Measurements from ENCODE around the gene GNA15.

GNA15 gene

GRCh38 chr19:3136684-3137055 is 837 bp downstream of the GNA15 start:
- Histone ChIP-seq H3K9ac (ENCODE audit: low read depth, low read length) (peak overlapping the region; percentile 100), H3K79me2 (ENCODE audit: insufficient read depth, low read length) (peaks cover 78% of the 10 kb centered on the region), H3K27ac (ENCODE audit: low read length) (peak overlapping the region; percentile 99), H3K36me3 (ENCODE audit: insufficient read depth, low read length) (peaks cover 49% of the 10 kb centered on the region), H3K4me1 (ENCODE audit: insufficient read depth, low read length) (peaks cover 80% of the 10 kb centered on the region), H3K27me3 (ENCODE audit: insufficient read depth, low read length, poor library complexity) (no peaks in the 10 kb centered on the region), H3K4me3 (ENCODE audit: low read depth in 1 of 2, low read length in 2 of 2) (peak overlapping the region; percentile 80 to 81), H2AFZ (ENCODE audit: low read depth, low read length) (no peak overlapping the region), H3K9me3 (ENCODE audit: insufficient read depth, low read length, severe bottlenecking) (no peaks in the 10 kb centered on the region), H4K20me1 (ENCODE audit: insufficient read depth, low read length) (peaks cover 16% of the 10 kb centered on the region), H3K4me2 (ENCODE audit: insufficient read depth, low read length) (peak overlapping the region; percentile 69)
- DNase-seq (peak; percentile 39), ATAC-seq (ENCODE audit: insufficient read depth, low read depth) (no peak)
- TF ChIP-seq EZH2 (IDR thresholded peaks at IDR 0.05; ENCODE audit: borderline replicate concordance, low read depth, low read length, severe bottlenecking) (no peak), CTCF (IDR thresholded peaks at IDR 0.05; ENCODE audit: borderline replicate concordance, extremely low read depth, low read length, poor library complexity, severe bottlenecking) (no peak)

GRCh38 chr19:3137119-3137518 is 1.3 kb downstream of the GNA15 start:
- TF ChIP-seq CTCF (IDR thresholded peaks at IDR 0.05; ENCODE audit: borderline replicate concordance, extremely low read depth, low read length, poor library complexity, severe bottlenecking) (no peak), EZH2 (IDR thresholded peaks at IDR 0.05; ENCODE audit: borderline replicate concordance, low read depth, low read length, severe bottlenecking) (no peak)
- H4K20me1 ChIP-seq (ENCODE audit: insufficient read depth, low read length), result peaks cover 21% of the 10 kb centered on the region
- H2AFZ ChIP-seq (ENCODE audit: low read depth, low read length), result no peak overlapping the region
- H3K4me1 ChIP-seq (ENCODE audit: insufficient read depth, low read length), result peaks cover 80% of the 10 kb centered on the region
- H3K9me3 ChIP-seq (ENCODE audit: insufficient read depth, low read length, severe bottlenecking), result no peaks in the 10 kb centered on the region
- peak overlapping the region; percentile 69 for H3K4me2 ChIP-seq (ENCODE audit: insufficient read depth, low read length)
- H3K36me3 ChIP-seq (ENCODE audit: insufficient read depth, low read length), result peaks cover 53% of the 10 kb centered on the region
- no peaks in the 10 kb centered on the region for H3K27me3 ChIP-seq (ENCODE audit: insufficient read depth, low read length, poor library complexity)
- DNase-seq (peak; percentile 44), ATAC-seq (ENCODE audit: insufficient read depth, low read depth) (no peak)
- H3K9ac ChIP-seq (ENCODE audit: low read depth, low read length), result peak overlapping the region; percentile 100
- peaks cover 82% of the 10 kb centered on the region for H3K79me2 ChIP-seq (ENCODE audit: insufficient read depth, low read length)
- H3K27ac ChIP-seq (ENCODE audit: low read length), result peak overlapping the region; percentile 99
- H3K4me3 ChIP-seq (ENCODE audit: low read depth in 1 of 2, low read length in 2 of 2), result peak overlapping the region; percentile 80 to 81

- ATAC-seq (ENCODE audit: insufficient read depth, low read depth) (no peak), DNase-seq (peak; percentile 38)
- peak overlapping the region; percentile 99 for H3K27ac ChIP-seq (ENCODE audit: low read length)
- no peaks in the 10 kb centered on the region for H3K27me3 ChIP-seq (ENCODE audit: insufficient read depth, low read length, poor library complexity)
- no peak overlapping the region for H2AFZ ChIP-seq (ENCODE audit: low read depth, low read length)
- no peak for TF ChIP-seq EZH2 (IDR thresholded peaks at IDR 0.05; ENCODE audit: borderline replicate concordance, low read depth, low read length, severe bottlenecking)
- H3K4me3 ChIP-seq (ENCODE audit: low read depth in 1 of 2, low read length in 2 of 2), result peak overlapping the region; percentile 80 to 81
- peak overlapping the region; percentile 100 for H3K9ac ChIP-seq (ENCODE audit: low read depth, low read length)
- H3K36me3 ChIP-seq (ENCODE audit: insufficient read depth, low read length), result peaks cover 65% of the 10 kb centered on the region
- peaks cover 31% of the 10 kb centered on the region for H4K20me1 ChIP-seq (ENCODE audit: insufficient read depth, low read length)
- H3K79me2 ChIP-seq (ENCODE audit: insufficient read depth, low read length), result peaks cover 94% of the 10 kb centered on the region
- no peaks in the 10 kb centered on the region for H3K9me3 ChIP-seq (ENCODE audit: insufficient read depth, low read length, severe bottlenecking)
- H3K4me2 ChIP-seq (ENCODE audit: insufficient read depth, low read length), result peak overlapping the region; percentile 69
- H3K4me1 ChIP-seq (ENCODE audit: insufficient read depth, low read length), result peaks cover 79% of the 10 kb centered on the region
These were observed 2.4 kb downstream of the GNA15 start for GRCh38 chr19:3138268-3138667.

GRCh38 chr19:3140667-3141038 is 4.8 kb downstream of the GNA15 start:
- DNase-seq, result no peak
- Histone ChIP-seq H3K4me3 (ENCODE audit: low read depth in 1 of 2, low read length in 2 of 2) (peak overlapping the region in 1 of 2 experiments; percentile 80; a peak in 3 of 4 replicates), H3K27me3 (ENCODE audit: insufficient read depth, low read length, poor library complexity) (no peaks in the 10 kb centered on the region), H3K27ac (ENCODE audit: low read length) (peak overlapping the region; percentile 86), H3K4me2 (ENCODE audit: insufficient read depth, low read length) (peak overlapping the region; percentile 69), H2AFZ (ENCODE audit: low read depth, low read length) (no peak overlapping the region), H3K4me1 (ENCODE audit: insufficient read depth, low read length) (peaks cover 74% of the 10 kb centered on the region), H4K20me1 (ENCODE audit: insufficient read depth, low read length) (peaks cover 42% of the 10 kb centered on the region), H3K9me3 (ENCODE audit: insufficient read depth, low read length, severe bottlenecking) (no peaks in the 10 kb centered on the region), H3K36me3 (ENCODE audit: insufficient read depth, low read length) (peaks cover 80% of the 10 kb centered on the region), H3K9ac (ENCODE audit: low read depth, low read length) (peak overlapping the region; percentile 100), H3K79me2 (ENCODE audit: insufficient read depth, low read length) (peaks cover 100% of the 10 kb centered on the region)
- no peak for ATAC-seq (ENCODE audit: insufficient read depth, low read depth)
- no peak for TF ChIP-seq CTCF (IDR thresholded peaks at IDR 0.05; ENCODE audit: borderline replicate concordance, extremely low read depth, low read length, poor library complexity, severe bottlenecking)
